LNCAP (cell line): ENCODE measurements around the gene DNAAF9.

Source experiments
- TF ChIP-seq, protein P1 (sequence below): fragments of 450-650 bp; IDR thresholded peaks from 2 replicates; pipeline ENCODE4 v1.5.1; 2017; ENCODE audit warnings: mild to moderate bottlenecking

The DNAAF9 gene

GRCh38 chr20:3421985-3422384 lies 14.5 kb upstream of the DNAAF9 start:
- TF ChIP-seq, protein P1, sequence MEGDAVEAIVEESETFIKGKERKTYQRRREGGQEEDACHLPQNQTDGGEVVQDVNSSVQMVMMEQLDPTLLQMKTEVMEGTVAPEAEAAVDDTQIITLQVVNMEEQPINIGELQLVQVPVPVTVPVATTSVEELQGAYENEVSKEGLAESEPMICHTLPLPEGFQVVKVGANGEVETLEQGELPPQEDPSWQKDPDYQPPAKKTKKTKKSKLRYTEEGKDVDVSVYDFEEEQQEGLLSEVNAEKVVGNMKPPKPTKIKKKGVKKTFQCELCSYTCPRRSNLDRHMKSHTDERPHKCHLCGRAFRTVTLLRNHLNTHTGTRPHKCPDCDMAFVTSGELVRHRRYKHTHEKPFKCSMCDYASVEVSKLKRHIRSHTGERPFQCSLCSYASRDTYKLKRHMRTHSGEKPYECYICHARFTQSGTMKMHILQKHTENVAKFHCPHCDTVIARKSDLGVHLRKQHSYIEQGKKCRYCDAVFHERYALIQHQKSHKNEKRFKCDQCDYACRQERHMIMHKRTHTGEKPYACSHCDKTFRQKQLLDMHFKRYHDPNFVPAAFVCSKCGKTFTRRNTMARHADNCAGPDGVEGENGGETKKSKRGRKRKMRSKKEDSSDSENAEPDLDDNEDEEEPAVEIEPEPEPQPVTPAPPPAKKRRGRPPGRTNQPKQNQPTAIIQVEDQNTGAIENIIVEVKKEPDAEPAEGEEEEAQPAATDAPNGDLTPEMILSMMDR, result no peak

DNA sequence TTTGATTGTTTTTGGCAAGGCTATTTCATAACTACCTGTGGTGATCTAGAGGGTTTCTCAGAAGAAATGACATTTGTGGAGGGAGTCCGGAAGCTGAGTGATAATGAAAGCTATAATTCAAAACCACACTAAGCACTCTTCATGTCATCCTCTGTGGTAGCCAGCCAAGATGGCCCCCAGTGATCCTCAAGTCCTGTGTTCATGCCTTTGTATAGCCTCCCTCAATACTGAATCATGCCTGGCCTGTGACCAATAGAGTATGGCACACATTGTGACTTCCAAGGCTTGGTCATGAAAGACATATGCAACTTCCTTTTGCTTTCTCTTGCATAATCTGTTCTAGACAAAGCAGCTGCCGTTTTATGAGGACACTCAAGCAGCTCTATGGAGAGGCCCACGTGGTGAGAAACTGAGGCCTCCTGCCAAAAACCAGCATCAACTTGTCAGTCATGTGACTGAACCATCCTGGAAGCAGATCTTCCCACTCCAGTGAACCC lies 12.8 kb upstream of the DNAAF9 start:
- TF ChIP-seq, protein P1, result no peak

GRCh38 chr20:3414122-3414521 lies 6.7 kb upstream of the DNAAF9 start:
- TF ChIP-seq, protein P1, result no peak

- TF ChIP-seq, protein P1, result no peak
These were observed 6.0 kb upstream of the DNAAF9 start for GRCh38 chr20:3413393-3413889.

DNA sequence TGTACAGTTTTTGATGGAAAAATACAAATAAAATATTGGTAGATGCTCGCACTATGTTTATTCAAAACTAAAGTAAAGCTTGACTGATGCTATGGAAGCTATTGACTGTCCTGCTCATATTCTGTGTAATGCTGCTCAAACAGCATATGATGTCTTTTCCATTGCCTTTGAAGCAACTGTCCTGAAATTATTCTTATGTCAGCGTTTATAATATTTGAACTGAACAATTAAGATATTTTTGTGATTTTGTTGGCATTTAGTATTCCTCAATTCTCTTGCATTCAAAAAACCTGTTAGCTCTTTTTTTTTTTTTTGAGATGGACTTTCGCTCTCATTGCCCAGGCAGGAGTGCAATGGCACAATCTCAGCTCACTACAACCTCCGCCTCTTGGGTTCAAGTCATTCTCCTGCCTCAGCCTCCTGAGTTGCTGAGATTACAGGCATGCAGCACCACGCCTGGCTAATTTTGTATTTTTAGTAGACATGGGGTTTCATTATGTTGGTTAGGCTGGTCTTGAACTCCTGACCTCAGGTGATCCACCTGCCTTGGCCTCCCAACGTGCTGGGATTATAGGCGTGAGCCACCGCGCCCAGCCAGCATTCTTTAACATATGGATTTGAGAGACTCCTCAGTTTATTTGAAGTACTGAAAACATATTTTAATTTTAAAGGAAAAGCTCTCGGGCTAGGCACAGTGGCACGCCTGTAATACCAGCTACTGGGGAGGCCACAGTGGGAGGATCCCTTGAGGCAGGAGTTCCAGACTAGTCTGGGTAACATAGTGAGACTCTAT lies 5.3 kb upstream of the DNAAF9 start:
- TF ChIP-seq, protein P1, result no peak

GRCh38 chr20:3410464-3410863 lies 3.0 kb upstream of the DNAAF9 start:
- TF ChIP-seq, protein P1, result no peak

GRCh38 chr20:3409417-3409816 lies 1.9 kb upstream of the DNAAF9 start:
- TF ChIP-seq, protein P1, result no peak
